Vagina (tissue), 2 donors: ENCODE results near the gene P4HA1. TPM values are rescaled to one million over a fixed set of nuclear protein-coding genes. Genes with fewer than 3 reads are reported as not detected.
"Not testable (repeated sequence)": the region's sequence is repeated elsewhere in the genome, so short reads cannot be mapped to it uniquely, and the experiment has no call there.

Experiments
- DNase-seq, 2 donors: peaks; one replicate each; pipeline ENCODE4 v3.0.0-alpha.2; 2017; ENCODE audit errors: extremely low spot score in 2 of 2
- H3K27ac ChIP-seq: fragments of 200-600 bp; sonication (generic); one replicate; pipeline ENCODE4 v1.5.1; 2019
- H3K27me3 ChIP-seq: fragments of 200-600 bp; sonication (generic); one replicate; pipeline ENCODE4 v1.5.1; 2019
- H3K36me3 ChIP-seq, 2 donors: fragments of 200-600 bp; sonication (generic); one replicate each; pipeline ENCODE4 v1.5.1; 2017 to 2019
- H3K4me1 ChIP-seq: fragments of 200-600 bp; sonication (generic); one replicate; pipeline ENCODE4 v1.5.1; 2019
- H3K4me3 ChIP-seq, 2 donors: fragments of 200-600 bp; sonication (generic); 1 replicate in 1 of 2; 2 replicates in 1 of 2; pipeline ENCODE4 v1.5.1; 2016 to 2019
- H3K9me3 ChIP-seq: fragments of 200-600 bp; sonication (generic); one replicate; pipeline ENCODE4 v1.5.1; 2019
- POLR2A ChIP-seq, 2 donors: fragments of 450-650 bp; IDR thresholded peaks; one replicate each; pipeline ENCODE4 v1.6.1; 2017; ENCODE audit warnings: antibody characterized with exemption in 2 of 2, mild to moderate bottlenecking in 2 of 2, moderate library complexity in 2 of 2
- POLR2AphosphoS5 ChIP-seq, 2 donors: sonication (generic); formaldehyde crosslinking; IDR thresholded peaks; one replicate each; pipeline ENCODE4 v1.9.0; 2017; ENCODE audit warnings: antibody characterized with exemption in 2 of 2, mild to moderate bottlenecking in 2 of 2, low read depth in 1 of 2; ENCODE audit not compliant: insufficient read depth in 1 of 2
- intact Hi-C: fragments of 100-400 bp; cut with DNase I; formaldehyde crosslinking; loops from one replicate; pipeline ENCODE4 v1.15.1; 2023
- total RNA-seq: library from RNA; depleted of rRNA; stranded (reverse); fragments of >200 nt; gene quantifications from one replicate; pipeline ENCODE4 v1.2.3, GENCODE V29; 2016
- TF ChIP-seq, protein P1 (sequence below), 3 experiments: fragments of 450-650 bp in 2 of 3; fragments of 200-600 bp in 1 of 3; sonication (generic) in 1 of 3; IDR thresholded peaks; one replicate each; pipeline ENCODE4 v1.5.1; 2017 to 2019; ENCODE audit warnings: antibody characterized with exemption in 3 of 3, mild to moderate bottlenecking in 2 of 3, moderate library complexity in 2 of 3

The P4HA1 gene
- total RNA-seq, 1 donor from 2014 or later = 12.5 TPM

DNA sequence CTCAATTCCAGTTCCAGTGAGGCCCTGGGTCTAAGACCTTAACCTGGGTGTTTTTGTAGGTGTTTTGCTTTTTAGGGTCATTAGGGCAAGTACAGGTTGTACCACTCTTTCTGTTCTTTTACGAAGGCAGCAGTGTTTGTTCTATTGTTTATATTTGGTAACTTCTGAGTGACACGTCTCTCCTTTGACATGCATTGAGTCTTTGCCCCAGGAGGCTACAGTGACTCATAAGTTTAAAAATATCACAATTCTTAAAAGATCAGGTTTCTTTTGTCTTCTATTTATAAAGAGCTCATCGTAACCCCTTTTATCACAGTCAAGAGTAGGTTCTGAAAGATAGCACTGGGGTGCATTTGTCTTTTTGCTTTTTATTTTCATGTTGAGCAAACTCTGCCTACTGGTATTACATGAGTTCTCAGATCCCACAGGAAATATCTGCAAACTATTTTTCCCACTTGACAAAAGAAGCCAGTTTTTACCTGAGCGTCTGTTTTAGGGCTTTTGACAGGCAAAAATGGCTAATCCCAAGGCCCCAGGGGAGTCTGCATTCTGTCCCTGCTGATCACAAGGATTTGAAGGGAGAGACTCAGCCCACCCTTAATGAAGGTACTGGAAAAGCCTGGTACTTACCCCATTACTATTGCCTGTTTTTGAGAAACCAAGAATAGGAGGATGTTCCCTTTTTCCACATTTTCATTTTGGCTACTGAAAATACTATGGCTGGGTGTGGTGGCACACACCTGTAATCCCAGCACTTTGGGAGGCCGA lies 21.5 kb upstream of the P4HA1 start:
- peaks cover 0 to 5% of the 10 kb centered on the region in 2 donors for H3K36me3 ChIP-seq
- TF ChIP-seq, protein P1, sequence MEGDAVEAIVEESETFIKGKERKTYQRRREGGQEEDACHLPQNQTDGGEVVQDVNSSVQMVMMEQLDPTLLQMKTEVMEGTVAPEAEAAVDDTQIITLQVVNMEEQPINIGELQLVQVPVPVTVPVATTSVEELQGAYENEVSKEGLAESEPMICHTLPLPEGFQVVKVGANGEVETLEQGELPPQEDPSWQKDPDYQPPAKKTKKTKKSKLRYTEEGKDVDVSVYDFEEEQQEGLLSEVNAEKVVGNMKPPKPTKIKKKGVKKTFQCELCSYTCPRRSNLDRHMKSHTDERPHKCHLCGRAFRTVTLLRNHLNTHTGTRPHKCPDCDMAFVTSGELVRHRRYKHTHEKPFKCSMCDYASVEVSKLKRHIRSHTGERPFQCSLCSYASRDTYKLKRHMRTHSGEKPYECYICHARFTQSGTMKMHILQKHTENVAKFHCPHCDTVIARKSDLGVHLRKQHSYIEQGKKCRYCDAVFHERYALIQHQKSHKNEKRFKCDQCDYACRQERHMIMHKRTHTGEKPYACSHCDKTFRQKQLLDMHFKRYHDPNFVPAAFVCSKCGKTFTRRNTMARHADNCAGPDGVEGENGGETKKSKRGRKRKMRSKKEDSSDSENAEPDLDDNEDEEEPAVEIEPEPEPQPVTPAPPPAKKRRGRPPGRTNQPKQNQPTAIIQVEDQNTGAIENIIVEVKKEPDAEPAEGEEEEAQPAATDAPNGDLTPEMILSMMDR (IDR thresholded peaks at IDR 0.05) = no peak
- no peak for TF ChIP-seq POLR2AphosphoS5 (IDR thresholded peaks at IDR 0.05; ENCODE audit: insufficient read depth in 1 of 2, low read depth in 1 of 2)
- TF ChIP-seq POLR2A (IDR thresholded peaks at IDR 0.05) = no peak
- no peaks in the 10 kb centered on the region for H3K4me1 ChIP-seq
- no peak overlapping the region for H3K4me3 ChIP-seq
- intact Hi-C loops = no loop called here
- H3K9me3 ChIP-seq = no peaks in the 10 kb centered on the region
- peak overlapping the region; percentile 36 for H3K27ac ChIP-seq
- DNase-seq = no peak
- no peaks in the 10 kb centered on the region for H3K27me3 ChIP-seq

DNA sequence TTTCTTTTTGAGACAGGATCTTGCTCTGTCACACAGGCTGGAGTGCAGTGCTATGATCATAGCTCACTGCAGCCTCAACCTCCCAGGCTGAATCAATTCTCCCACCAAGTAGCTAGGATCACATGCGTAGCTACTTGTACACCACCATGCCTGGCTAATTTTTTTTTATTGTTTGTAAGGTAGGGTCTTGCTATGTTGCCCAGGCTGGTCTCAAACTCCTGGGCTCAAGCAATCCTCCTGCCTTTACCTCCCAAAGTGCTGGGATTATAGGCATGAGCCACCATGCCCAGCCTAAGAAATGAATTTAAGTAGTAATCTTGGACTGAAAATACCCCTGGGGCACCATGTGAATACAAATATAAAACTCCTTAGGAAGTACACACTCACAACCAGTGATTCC lies 19.4 kb upstream of the P4HA1 start:
- intact Hi-C loops = no loop called here
- no peak overlapping the region for H3K27ac ChIP-seq
- DNase-seq = no peak
- TF ChIP-seq, protein P1 (IDR thresholded peaks at IDR 0.05) = no peak
- TF ChIP-seq POLR2A (IDR thresholded peaks at IDR 0.05) (no peak), POLR2AphosphoS5 (IDR thresholded peaks at IDR 0.05; ENCODE audit: insufficient read depth in 1 of 2, low read depth in 1 of 2) (no peak)
- H3K4me3 ChIP-seq = no peak overlapping the region
- peaks cover 0 to under 1% of the 10 kb centered on the region in 2 donors for H3K36me3 ChIP-seq
- no peaks in the 10 kb centered on the region for H3K9me3 ChIP-seq
- no peaks in the 10 kb centered on the region for H3K27me3 ChIP-seq
- peaks cover 3% of the 10 kb centered on the region for H3K4me1 ChIP-seq

DNA sequence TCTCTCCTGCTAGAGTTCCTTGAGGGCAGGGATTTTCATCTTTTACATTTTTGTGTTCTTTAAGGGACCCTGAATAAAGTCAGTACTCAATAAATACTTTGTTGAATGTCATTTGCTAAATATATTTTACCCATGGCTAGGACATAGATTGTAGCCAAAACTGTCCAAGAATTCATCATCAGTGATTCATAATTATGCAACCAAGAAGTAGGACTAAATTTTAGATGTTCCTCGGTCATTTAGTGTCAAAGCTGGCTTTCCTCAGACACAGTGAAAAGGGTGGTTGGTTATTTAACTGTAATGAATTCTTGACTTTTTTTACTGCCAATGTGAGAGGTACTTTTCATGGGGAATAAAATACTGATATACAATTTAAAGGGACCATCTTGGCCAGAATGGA lies 16.9 kb upstream of the P4HA1 start:
- H3K4me3 ChIP-seq = no peak overlapping the region
- no peak overlapping the region for H3K27ac ChIP-seq
- no peak for DNase-seq
- H3K36me3 ChIP-seq = no peaks in the 10 kb centered on the region
- no peaks in the 10 kb centered on the region for H3K9me3 ChIP-seq
- intact Hi-C loops = no loop called here
- H3K27me3 ChIP-seq = no peaks in the 10 kb centered on the region
- peaks cover 8% of the 10 kb centered on the region for H3K4me1 ChIP-seq
- TF ChIP-seq, protein P1 (IDR thresholded peaks at IDR 0.05) = no peak
- TF ChIP-seq POLR2AphosphoS5 (IDR thresholded peaks at IDR 0.05; ENCODE audit: insufficient read depth in 1 of 2, low read depth in 1 of 2) (no peak), POLR2A (IDR thresholded peaks at IDR 0.05) (no peak)

DNA sequence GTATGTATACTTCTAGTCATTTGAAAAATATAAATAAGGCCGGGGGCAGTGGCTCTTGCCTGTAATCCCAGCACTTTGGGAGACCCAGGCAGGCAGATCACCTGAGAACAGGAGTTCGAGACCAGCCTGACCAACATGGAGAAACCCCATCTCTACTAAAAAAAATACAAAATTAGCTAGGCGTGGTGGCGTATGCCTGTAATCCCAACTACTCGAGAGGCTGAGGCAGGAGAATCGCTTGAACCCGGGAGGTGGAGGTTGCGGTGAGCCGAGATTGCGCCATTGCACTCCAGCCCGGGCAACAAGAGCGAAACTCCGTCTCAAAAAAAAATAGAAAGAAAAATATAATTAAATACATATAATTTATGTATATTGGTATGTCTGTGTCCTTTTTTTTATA lies 15.4 kb upstream of the P4HA1 start:
- H3K27ac ChIP-seq, DNase-seq, H3K4me1 ChIP-seq, intact Hi-C loops, H3K9me3 ChIP-seq, H3K36me3 ChIP-seq, H3K27me3 ChIP-seq, H3K4me3 ChIP-seq: not testable (repeated sequence)

DNA sequence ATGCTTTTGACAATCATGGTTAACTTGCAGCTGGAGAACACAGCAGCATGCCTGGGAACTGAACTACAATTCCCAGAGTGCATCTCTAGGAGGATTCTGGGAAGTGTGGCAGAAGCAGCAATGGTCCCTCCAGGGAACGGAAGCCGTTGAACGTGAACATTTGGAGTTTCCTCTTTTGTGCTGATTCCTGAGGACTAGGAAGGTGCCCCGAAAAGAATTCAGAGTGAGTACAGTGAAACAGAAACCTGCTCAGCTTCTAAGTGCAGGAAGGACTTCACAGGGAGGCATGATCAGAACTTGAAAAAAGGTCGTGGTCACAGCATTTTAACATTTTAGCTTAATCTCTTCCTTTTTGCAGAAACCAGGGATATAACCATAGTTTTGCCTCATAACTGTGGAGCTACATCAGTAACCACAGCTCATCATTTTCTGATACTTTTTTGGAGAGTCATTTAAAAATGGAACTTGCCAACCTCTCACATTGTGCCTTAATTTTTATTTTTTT lies 13.7 kb upstream of the P4HA1 start, which contains the start of gene NUDT13:
TSS of gene NUDT13 (plus strand) at position 111 of the 505 bp plus-strand sequence. CDS start 3,911 bp downstream, outside the sequence.
- DNase-seq = no peak
- peak within 1 kb of the TSS; percentile 81 for H3K27ac ChIP-seq

DNA sequence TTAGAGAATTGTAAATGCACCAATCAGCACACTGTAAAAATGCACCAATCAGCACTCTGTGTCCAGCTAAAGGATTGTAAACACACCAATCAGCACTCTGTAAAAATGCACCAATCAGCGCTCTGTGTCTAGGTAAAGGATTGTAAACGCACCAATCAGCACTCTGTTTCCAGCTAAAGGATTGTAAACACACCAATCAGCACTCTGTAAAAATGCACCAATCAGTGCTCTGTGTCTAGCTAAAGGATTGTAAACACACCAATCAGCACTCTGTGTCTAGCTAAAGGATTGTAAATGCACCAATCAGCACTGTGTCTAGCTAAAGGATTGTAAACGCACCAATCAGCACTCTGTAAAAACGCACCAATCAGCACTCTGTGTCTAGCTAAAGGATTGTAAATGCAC lies 12.6 kb upstream of the P4HA1 start:
- not testable (repeated sequence) for H3K27ac ChIP-seq, H3K27me3 ChIP-seq, H3K4me1 ChIP-seq, H3K4me3 ChIP-seq, H3K9me3 ChIP-seq, H3K36me3 ChIP-seq, DNase-seq
- intact Hi-C loops = loop anchor here (10.0 kb wide), 1 partner anchor 66 kb away; no protein-coding TSS in a partner anchor

More for the DNA sequence above, 13.7 kb upstream of the P4HA1 start, which contains the start of gene NUDT13:
- intact Hi-C loops = no loop called here
- TF ChIP-seq POLR2A (IDR thresholded peaks at IDR 0.05) (no peak), POLR2AphosphoS5 (IDR thresholded peaks at IDR 0.05; ENCODE audit: insufficient read depth in 1 of 2, low read depth in 1 of 2) (peak in 1 of 2 donors; percentile 94)
- TF ChIP-seq, protein P1 (IDR thresholded peaks at IDR 0.05) = no peak
- Histone ChIP-seq H3K36me3 (no peaks in the 10 kb centered on the region), H3K4me3 (peak within 1 kb of the TSS; percentile 32 to 53), H3K9me3 (no peaks in the 10 kb centered on the region), H3K4me1 (peaks cover 8% of the 10 kb centered on the region), H3K27me3 (no peaks in the 10 kb centered on the region)
